GM12878 (cell line): ENCODE measurements around the gene DDX10. TPM values are rescaled to one million over a fixed set of nuclear protein-coding genes. Genes with fewer than 3 reads are reported as not detected.

ENCODE experiments used
- ATAC-seq: fragments of 200-7000 bp; cut with Tn5 transposase; 3 replicates; pipeline ENCODE4 v1.9.1; 2020; ENCODE audit warnings: mild to moderate bottlenecking, moderate library complexity
- BruUV-seq: library from RNA; stranded (reverse); fragments of 400-500 nt; replicated peaks from 2 replicates; lab custom pipeline; 2021; lab: Mats Ljungman, UMichigan
- CTCF ChIA-PET: fragments of 300-600 bp; sonication (Branson Sonifier 250); formaldehyde crosslinking; extraction: SDS; loops from one replicate; lab custom pipeline; 2021; ENCODE audit warnings: inconsistent platforms; lab: Yijun Ruan, JAX
- POLR2A ChIA-PET: fragments of 350-600 bp; formaldehyde crosslinking; extraction: SDS; loops from one replicate; lab custom pipeline; 2021; ENCODE audit warnings: inconsistent platforms; lab: Charles Lee
- RAD21 ChIA-PET: fragments of 300-600 bp; sonication (Branson Sonifier 250); formaldehyde crosslinking; loops from one replicate; lab custom pipeline; 2023; ENCODE audit warnings: antibody characterized with exemption; ENCODE audit not compliant: unreplicated experiment; lab: Charles Lee
- SMC1A ChIA-PET: fragments of 300-600 bp; sonication (Branson Sonifier 250); formaldehyde crosslinking; loops from one replicate; lab custom pipeline; 2023; ENCODE audit not compliant: unreplicated experiment, uncharacterized antibody; lab: Charles Lee
- DNase-seq: peaks from one replicate; pipeline ENCODE4 v3.0.0-alpha.2; 2011; ENCODE audit warnings: low read depth, low spot score
- FAIRE-seq: peaks from 3 replicates; lab custom pipeline; 2011; peaks lifted over from hg19 to GRCh38; lab: Jason Lieb, UNC
- H2AFZ ChIP-seq: 2 replicates; pipeline ENCODE4 v1.6.0; 2011; ENCODE audit warnings: low read depth, low read length, control low read depth; ENCODE audit not compliant: control insufficient read depth
- H3K27ac ChIP-seq: 2 replicates; pipeline ENCODE4 v1.5.1; 2011; ENCODE audit warnings: control low read depth; ENCODE audit not compliant: control insufficient read depth, insufficient read depth
- H3K27me3 ChIP-seq, 2 experiments: replicated peaks in 1 of 2; 2 replicates each; pipeline versions ENCODE4 v1.6.0 to v1.6.1; 2011; ENCODE audit warnings: low read length in 1 of 2; ENCODE audit not compliant: control insufficient read depth in 2 of 2, insufficient read depth in 2 of 2
- H3K36me3 ChIP-seq, 2 experiments: 2 replicates each; pipeline ENCODE4 v1.5.1; 2011; ENCODE audit warnings: low read length in 1 of 2; ENCODE audit not compliant: control insufficient read depth in 2 of 2, insufficient read depth in 2 of 2
- H3K4me1 ChIP-seq: 2 replicates; pipeline ENCODE4 v1.6.1; 2011; ENCODE audit warnings: mild to moderate bottlenecking, low read length, moderate library complexity, mixed read lengths; ENCODE audit not compliant: control insufficient read depth, insufficient read depth
- H3K4me2 ChIP-seq: 2 replicates; pipeline ENCODE4 v1.6.0; 2011; ENCODE audit warnings: control low read depth; ENCODE audit not compliant: control insufficient read depth, insufficient read depth
- H3K4me3 ChIP-seq: fragments of 200-600 bp; sonication (generic); 2 replicates; pipeline ENCODE4 v1.5.1; 2016
- H3K79me2 ChIP-seq: 2 replicates; pipeline ENCODE4 v1.6.0; 2011; ENCODE audit warnings: low read length; ENCODE audit not compliant: control insufficient read depth, insufficient read depth
- H3K9ac ChIP-seq: 2 replicates; pipeline ENCODE4 v1.8.0; 2011; ENCODE audit warnings: low read length, control low read depth, mixed read lengths; ENCODE audit not compliant: control insufficient read depth, insufficient read depth
- H3K9me3 ChIP-seq: replicated peaks from 3 replicates; pipeline ENCODE4 v1.5.1; 2011; ENCODE audit warnings: mild to moderate bottlenecking, low read length; ENCODE audit not compliant: control insufficient read depth, insufficient read depth
- H4K20me1 ChIP-seq: 2 replicates; pipeline ENCODE4 v1.6.0; 2011; ENCODE audit not compliant: control insufficient read depth, insufficient read depth
- BHLHE40 ChIP-seq, 2 experiments: fragments of 450-650 bp in 1 of 2; IDR thresholded peaks; 2 replicates each; pipeline ENCODE4 v1.6.1; 2011 to 2017; ENCODE audit warnings: low read depth in 2 of 2, borderline replicate concordance in 1 of 2, improper control_type of control experiment in 1 of 2, low read length in 1 of 2, mild to moderate bottlenecking in 1 of 2
- BMI1 ChIP-seq: fragments of 450-650 bp; IDR thresholded peaks from 2 replicates; pipeline ENCODE4 v1.6.1; 2016; ENCODE audit warnings: mild to moderate bottlenecking, moderate library complexity, borderline replicate concordance
- CHD4 ChIP-seq: fragments of 200-600 bp; sonication (generic); IDR thresholded peaks from 2 replicates; pipeline ENCODE4 v1.6.1; 2016; ENCODE audit warnings: mild to moderate bottlenecking
- FOXM1 ChIP-seq: IDR thresholded peaks from 2 replicates; pipeline ENCODE4 v1.6.1; 2012; ENCODE audit warnings: low read depth, mild to moderate bottlenecking, inconsistent platforms, low read length, moderate library complexity
- HDAC2 ChIP-seq: fragments of 200-600 bp; sonication (generic); IDR thresholded peaks from 2 replicates; pipeline ENCODE4 v1.6.1; 2017
- JUNB ChIP-seq: IDR thresholded peaks from 2 replicates; pipeline ENCODE4 v1.6.1; 2016; ENCODE audit warnings: antibody characterized with exemption, mild to moderate bottlenecking
- MYB ChIP-seq: fragments of 150-350 bp; IDR thresholded peaks from 2 replicates; pipeline ENCODE4 v1.6.1; 2014; ENCODE audit warnings: mild to moderate bottlenecking, low read depth, low read length, borderline replicate concordance
- NFYA ChIP-seq: IDR thresholded peaks from 2 replicates; pipeline ENCODE4 v1.6.1; 2011; ENCODE audit warnings: low read depth, mild to moderate bottlenecking, low read length, improper control_type of control experiment, borderline replicate concordance
- POU2F2 ChIP-seq: IDR thresholded peaks from 3 replicates; pipeline ENCODE4 v1.6.1; 2011; ENCODE audit warnings: low read depth, mild to moderate bottlenecking, low read length, borderline replicate concordance
- RBBP5 ChIP-seq: fragments of 200-600 bp; sonication (generic); conservative IDR thresholded peaks from 2 replicates; pipeline ENCODE4 v1.6.1; 2016
- RELA ChIP-seq: fragments of 450-650 bp; IDR thresholded peaks from 2 replicates; pipeline ENCODE4 v1.8.0; 2014; ENCODE audit warnings: borderline replicate concordance; ENCODE audit not compliant: partially characterized antibody
- SMARCA5 ChIP-seq: fragments of 450-650 bp; IDR thresholded peaks from 2 replicates; pipeline ENCODE4 v1.6.1; 2017; ENCODE audit warnings: mild to moderate bottlenecking
- SREBF1 ChIP-seq: IDR thresholded peaks from 2 replicates; pipeline ENCODE4 v1.6.1; 2012; ENCODE audit warnings: mild to moderate bottlenecking, low read length
- WRNIP1 ChIP-seq: IDR thresholded peaks from 2 replicates; pipeline ENCODE4 v1.6.1; 2011; ENCODE audit warnings: low read depth, low read length, improper control_type of control experiment, borderline replicate concordance
- ZBED1 ChIP-seq: IDR thresholded peaks from 2 replicates; pipeline ENCODE4 v1.6.1; 2016; ENCODE audit warnings: borderline replicate concordance
- WGBS: methylation state at CpG from one replicate; pipeline ENCODE4 v1.1.6; 2016; ENCODE audit warnings: low lambda C conversion rate; ENCODE audit not compliant: insufficient replicate concordance, insufficient coverage; ENCODE audit errors: missing lambda C conversion rate; 5-methylcytosine and 5-hydroxymethylcytosine counted together
- in situ Hi-C: fragments of 300-500 bp; cut with MboI; formaldehyde crosslinking; loops from 9 replicates; pipeline ENCODE4 v1.14.3; 2018; ENCODE audit warnings: mixed read lengths
- intact Hi-C: fragments of 100-400 bp; cut with micrococcal nuclease; formaldehyde crosslinking; loops from one replicate; pipeline ENCODE4 v1.14.2; 2022; ENCODE audit not compliant: unreplicated experiment
- polyA plus RNA-seq, 11 experiments: library from polyadenylated mRNA; depleted of rRNA in 4 of 11; unstranded in 6 of 11; stranded (reverse) in 5 of 11; fragments of >200 nt; fragmentation: Nextera tagmentation in 4 of 11; fragmentation: Illumina TruSeq in 1 of 11; extraction: Ambion mirVana in 4 of 11; extraction: Trizol in 1 of 11; gene quantifications; 1 replicate in 1 of 11; 2 replicates in 10 of 11; pipeline versions ENCODE4 v1.2.1 to v1.2.3, GENCODE V29; 2011 to 2016; ENCODE audit warnings: inconsistent platforms in 2 of 11, missing spikeins in 2 of 11, low read depth in 1 of 11
- total RNA-seq, 4 experiments: library from RNA; depleted of rRNA in 3 of 4; stranded (reverse); fragments of >200 nt in 3 of 4; fragmentation: Illumina TruSeq in 1 of 4; extraction: Trizol in 1 of 4; gene quantifications; 2 replicates each; pipeline versions ENCODE4 v1.2.1 to v1.2.3, GENCODE V29; 2013 to 2021
- TF ChIP-seq, protein P1 (sequence below): IDR thresholded peaks from 2 replicates; pipeline ENCODE4 v1.6.1; 2011; ENCODE audit warnings: low read depth, mild to moderate bottlenecking, low read length, moderate library complexity, borderline replicate concordance; ENCODE audit errors: extremely low read depth
- TF ChIP-seq, protein P2 (sequence below): fragments of 450-650 bp; IDR thresholded peaks from 2 replicates; pipeline ENCODE4 v1.6.1; 2017; ENCODE audit warnings: low read depth, mild to moderate bottlenecking, moderate library complexity
- TF ChIP-seq, protein P3 (sequence below): fragments of 150-350 bp; IDR thresholded peaks from 2 replicates; pipeline ENCODE4 v1.6.1; 2016; ENCODE audit warnings: low read depth, low read length
- TF ChIP-seq, protein P4 (sequence below): IDR thresholded peaks from 2 replicates; pipeline ENCODE4 v1.6.1; 2011; ENCODE audit warnings: mild to moderate bottlenecking, low read depth, low read length, moderate library complexity; ENCODE audit not compliant: insufficient replicate concordance

The DDX10 gene
- total and polyA plus RNA-seq, 10 of the 15 experiments (the other 5 are each of a cell fraction or from before 2014, with no cell fraction given) = 20.9 to 51.5 (median 31.9) TPM

DNA sequence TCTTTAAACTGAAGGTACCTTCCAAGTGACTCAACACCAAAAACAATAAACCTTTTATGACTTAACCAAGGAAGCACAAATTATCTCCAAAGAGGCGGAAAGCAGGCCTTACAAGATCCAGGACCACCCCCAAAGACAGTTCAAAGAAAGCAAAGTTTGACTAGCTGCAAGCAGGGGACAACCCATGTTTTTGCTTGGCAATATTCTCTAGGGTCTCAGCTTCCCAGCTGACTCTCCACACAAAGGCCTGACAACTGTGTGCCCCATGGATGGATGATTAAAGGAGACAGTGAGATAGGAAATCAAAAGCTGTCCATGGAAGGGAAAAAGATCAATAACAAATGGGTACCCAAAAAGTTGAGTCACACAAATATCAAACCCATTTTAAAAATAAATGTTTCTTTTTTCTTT is 232.2 kb downstream of the DDX10 start:
- no peak overlapping the region for H3K4me2 ChIP-seq
- BruUV-seq = no TSS peak
- no peaks in the 10 kb centered on the region for H3K4me1 ChIP-seq
- H3K4me3 ChIP-seq = no peak overlapping the region
- H3K9me3 ChIP-seq = no peaks in the 10 kb centered on the region; the same call in 2 of the 3 replicates
- no peaks in the 10 kb centered on the region for H3K79me2 ChIP-seq
- no peak for DNase-seq
- H3K36me3 ChIP-seq = no peaks in the 10 kb centered on the region; a peak in 1 of 4 replicates
- 100% methylated on average over 1 of the region's 1 CpG for WGBS
- no peak for ATAC-seq
- H3K27me3 ChIP-seq = no peaks in the 10 kb centered on the region
- no peak for FAIRE-seq
- no peak overlapping the region for H3K27ac ChIP-seq
- POLR2A ChIA-PET = interaction anchor here (0.6 kb wide), 1 partner anchor 66 kb away, joined by 8 read pairs; no protein-coding TSS in a partner anchor
- no peaks in the 10 kb centered on the region for H4K20me1 ChIP-seq
- in situ Hi-C loops (no loop called here), intact Hi-C loops (no loop called here)
- RAD21 ChIA-PET = interaction anchor here (1.0 kb wide), 1 partner anchor 26 kb away, joined by 3 read pairs; no protein-coding TSS in a partner anchor
- H2AFZ ChIP-seq = no peak overlapping the region
- CTCF ChIA-PET = no interaction called here
- SMC1A ChIA-PET = interaction anchor here (0.9 to 1.7 kb wide), 2 partner anchors 9 to 17 kb away, joined by 3 read pairs; no protein-coding TSS in a partner anchor
- no peak overlapping the region for H3K9ac ChIP-seq
- TF ChIP-seq FOXM1 (no peak), POU2F2 (no peak), RELA (no peak), JUNB (no peak), HDAC2 (no peak), BHLHE40 (IDR thresholded peaks at IDR 0.05; ENCODE audit: borderline replicate concordance in 1 of 2, low read depth in 2 of 2, low read length in 1 of 2) (no peak), NFYA (no peak), SMARCA5 (no peak), CHD4 (no peak), MYB (no peak), WRNIP1 (no peak), RBBP5 (no peak), SREBF1 (no peak), BMI1 (no peak), ZBED1 (no peak)
- TF ChIP-seq, protein P1, sequence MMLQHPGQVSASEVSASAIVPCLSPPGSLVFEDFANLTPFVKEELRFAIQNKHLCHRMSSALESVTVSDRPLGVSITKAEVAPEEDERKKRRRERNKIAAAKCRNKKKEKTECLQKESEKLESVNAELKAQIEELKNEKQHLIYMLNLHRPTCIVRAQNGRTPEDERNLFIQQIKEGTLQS = no peak
- TF ChIP-seq, protein P2, sequence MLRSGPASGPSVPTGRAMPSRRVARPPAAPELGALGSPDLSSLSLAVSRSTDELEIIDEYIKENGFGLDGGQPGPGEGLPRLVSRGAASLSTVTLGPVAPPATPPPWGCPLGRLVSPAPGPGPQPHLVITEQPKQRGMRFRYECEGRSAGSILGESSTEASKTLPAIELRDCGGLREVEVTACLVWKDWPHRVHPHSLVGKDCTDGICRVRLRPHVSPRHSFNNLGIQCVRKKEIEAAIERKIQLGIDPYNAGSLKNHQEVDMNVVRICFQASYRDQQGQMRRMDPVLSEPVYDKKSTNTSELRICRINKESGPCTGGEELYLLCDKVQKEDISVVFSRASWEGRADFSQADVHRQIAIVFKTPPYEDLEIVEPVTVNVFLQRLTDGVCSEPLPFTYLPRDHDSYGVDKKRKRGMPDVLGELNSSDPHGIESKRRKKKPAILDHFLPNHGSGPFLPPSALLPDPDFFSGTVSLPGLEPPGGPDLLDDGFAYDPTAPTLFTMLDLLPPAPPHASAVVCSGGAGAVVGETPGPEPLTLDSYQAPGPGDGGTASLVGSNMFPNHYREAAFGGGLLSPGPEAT = no peak
- TF ChIP-seq, protein P3, sequence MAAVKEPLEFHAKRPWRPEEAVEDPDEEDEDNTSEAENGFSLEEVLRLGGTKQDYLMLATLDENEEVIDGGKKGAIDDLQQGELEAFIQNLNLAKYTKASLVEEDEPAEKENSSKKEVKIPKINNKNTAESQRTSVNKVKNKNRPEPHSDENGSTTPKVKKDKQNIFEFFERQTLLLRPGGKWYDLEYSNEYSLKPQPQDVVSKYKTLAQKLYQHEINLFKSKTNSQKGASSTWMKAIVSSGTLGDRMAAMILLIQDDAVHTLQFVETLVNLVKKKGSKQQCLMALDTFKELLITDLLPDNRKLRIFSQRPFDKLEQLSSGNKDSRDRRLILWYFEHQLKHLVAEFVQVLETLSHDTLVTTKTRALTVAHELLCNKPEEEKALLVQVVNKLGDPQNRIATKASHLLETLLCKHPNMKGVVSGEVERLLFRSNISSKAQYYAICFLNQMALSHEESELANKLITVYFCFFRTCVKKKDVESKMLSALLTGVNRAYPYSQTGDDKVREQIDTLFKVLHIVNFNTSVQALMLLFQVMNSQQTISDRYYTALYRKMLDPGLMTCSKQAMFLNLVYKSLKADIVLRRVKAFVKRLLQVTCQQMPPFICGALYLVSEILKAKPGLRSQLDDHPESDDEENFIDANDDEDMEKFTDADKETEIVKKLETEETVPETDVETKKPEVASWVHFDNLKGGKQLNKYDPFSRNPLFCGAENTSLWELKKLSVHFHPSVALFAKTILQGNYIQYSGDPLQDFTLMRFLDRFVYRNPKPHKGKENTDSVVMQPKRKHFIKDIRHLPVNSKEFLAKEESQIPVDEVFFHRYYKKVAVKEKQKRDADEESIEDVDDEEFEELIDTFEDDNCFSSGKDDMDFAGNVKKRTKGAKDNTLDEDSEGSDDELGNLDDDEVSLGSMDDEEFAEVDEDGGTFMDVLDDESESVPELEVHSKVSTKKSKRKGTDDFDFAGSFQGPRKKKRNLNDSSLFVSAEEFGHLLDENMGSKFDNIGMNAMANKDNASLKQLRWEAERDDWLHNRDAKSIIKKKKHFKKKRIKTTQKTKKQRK = no peak
- TF ChIP-seq, protein P4, sequence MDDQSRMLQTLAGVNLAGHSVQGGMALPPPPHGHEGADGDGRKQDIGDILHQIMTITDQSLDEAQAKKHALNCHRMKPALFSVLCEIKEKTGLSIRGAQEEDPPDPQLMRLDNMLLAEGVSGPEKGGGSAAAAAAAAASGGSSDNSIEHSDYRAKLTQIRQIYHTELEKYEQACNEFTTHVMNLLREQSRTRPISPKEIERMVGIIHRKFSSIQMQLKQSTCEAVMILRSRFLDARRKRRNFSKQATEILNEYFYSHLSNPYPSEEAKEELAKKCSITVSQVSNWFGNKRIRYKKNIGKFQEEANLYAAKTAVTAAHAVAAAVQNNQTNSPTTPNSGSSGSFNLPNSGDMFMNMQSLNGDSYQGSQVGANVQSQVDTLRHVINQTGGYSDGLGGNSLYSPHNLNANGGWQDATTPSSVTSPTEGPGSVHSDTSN = no peak
- TF ChIP-seq, all 136 proteins: peak for 0
